Activated CD4-positive, alpha-beta T cell treated with anti-CD3 and anti-CD28 coated beads, Interleukin-2, amount 10 ng/mL, durations not matched to agents 7 days and 5 days (primary cell): ENCODE data around the gene EMILIN3. TPM values are rescaled to one million over a fixed set of nuclear protein-coding genes. Genes with fewer than 3 reads are reported as not detected.

Experiments
- CTCF ChIA-PET: fragments of 350-600 bp; sonication (Branson Sonifier 250); formaldehyde crosslinking; loops from one replicate; lab custom pipeline; 2021; ENCODE audit warnings: antibody characterized with exemption; lab: Charles Lee
- POLR2A ChIA-PET: fragments of 350-600 bp; sonication (Branson Sonifier 250); formaldehyde crosslinking; loops from one replicate; lab custom pipeline; 2021; ENCODE audit warnings: antibody characterized with exemption; lab: Charles Lee
- DNase-seq: peaks from one replicate; pipeline ENCODE4 v3.0.0-alpha.2; 2020
- H3K27ac Mint-ChIP-seq: one replicate; pipeline ENCODE4 v1.8.0; 2021; ENCODE audit warnings: mild to moderate bottlenecking, moderate library complexity, mixed read lengths
- H3K27me3 Mint-ChIP-seq: one replicate; pipeline ENCODE4 v1.8.0; 2021; ENCODE audit warnings: mixed read lengths
- H3K36me3 Mint-ChIP-seq: one replicate; pipeline ENCODE4 v1.8.0; 2021; ENCODE audit warnings: low read depth, mixed read lengths
- H3K4me1 Mint-ChIP-seq: one replicate; pipeline ENCODE4 v1.8.0; 2021; ENCODE audit warnings: mixed read lengths
- H3K4me3 Mint-ChIP-seq: one replicate; pipeline ENCODE4 v1.8.0; 2021; ENCODE audit warnings: mild to moderate bottlenecking, moderate library complexity, mixed read lengths
- H3K9me3 Mint-ChIP-seq: one replicate; pipeline ENCODE4 v1.8.0; 2021; ENCODE audit warnings: mixed read lengths
- total RNA-seq, 2 experiments: library from RNA; stranded (reverse); gene quantifications; one replicate each; pipeline ENCODE4 v1.2.3, GENCODE V29; 2021

The EMILIN3 gene
- total RNA-seq, 2 experiments from 2014 or later, result not detected

GRCh38 chr20:41365777-41366545 lies 657 bp downstream of the EMILIN3 start:
- Mint-ChIP-seq H3K4me3 (no peak overlapping the region), H3K27me3 (peaks cover 35% of the 10 kb centered on the region), H3K36me3 (no peaks in the 10 kb centered on the region), H3K4me1 (peaks cover 2% of the 10 kb centered on the region), H3K27ac (no peak overlapping the region), H3K9me3 (no peaks in the 10 kb centered on the region)
- ChIA-PET CTCF (no interaction called here), POLR2A (no interaction called here)
- DNase-seq, result no peak

- Mint-ChIP-seq H3K27me3 (peaks cover 35% of the 10 kb centered on the region), H3K9me3 (no peaks in the 10 kb centered on the region), H3K27ac (no peak overlapping the region), H3K4me3 (no peak overlapping the region), H3K36me3 (no peaks in the 10 kb centered on the region), H3K4me1 (peaks cover 2% of the 10 kb centered on the region)
- ChIA-PET POLR2A (no interaction called here), CTCF (no interaction called here)
- no peak for DNase-seq
Observed at GRCh38 chr20:41364967-41365765, 1.5 kb downstream of the EMILIN3 start.

- DNase-seq, result no peak
- Mint-ChIP-seq H3K27me3 (peaks cover 30% of the 10 kb centered on the region), H3K4me3 (no peak overlapping the region), H3K27ac (no peak overlapping the region), H3K4me1 (peaks cover 2% of the 10 kb centered on the region), H3K9me3 (no peaks in the 10 kb centered on the region), H3K36me3 (no peaks in the 10 kb centered on the region)
- ChIA-PET POLR2A (no interaction called here), CTCF (no interaction called here)
Observed at GRCh38 chr20:41364236-41364855, 2.3 kb downstream of the EMILIN3 start.

GRCh38 chr20:41363601-41364000 lies 3.0 kb downstream of the EMILIN3 start:
- Mint-ChIP-seq H3K27ac (no peak overlapping the region), H3K36me3 (no peaks in the 10 kb centered on the region), H3K4me1 (peaks cover 2% of the 10 kb centered on the region), H3K4me3 (no peak overlapping the region), H3K27me3 (peaks cover 26% of the 10 kb centered on the region), H3K9me3 (no peaks in the 10 kb centered on the region)
- DNase-seq, result no peak
- POLR2A ChIA-PET, result no interaction called here
- CTCF ChIA-PET, result no interaction called here

- Mint-ChIP-seq H3K4me1 (peaks cover 2% of the 10 kb centered on the region), H3K36me3 (no peaks in the 10 kb centered on the region), H3K4me3 (no peak overlapping the region), H3K27me3 (peaks cover 21% of the 10 kb centered on the region), H3K9me3 (no peaks in the 10 kb centered on the region), H3K27ac (no peak overlapping the region)
- DNase-seq, result no peak
- CTCF ChIA-PET, result no interaction called here
- POLR2A ChIA-PET, result no interaction called here
Observed at GRCh38 chr20:41362748-41363140, 3.9 kb downstream of the EMILIN3 start.

GRCh38 chr20:41361757-41362747 lies 4.6 kb downstream of the EMILIN3 start:
- ChIA-PET CTCF (no interaction called here), POLR2A (no interaction called here)
- H3K27me3 Mint-ChIP-seq, result peaks cover 14% of the 10 kb centered on the region
- no peaks in the 10 kb centered on the region for H3K4me1 Mint-ChIP-seq
- H3K27ac Mint-ChIP-seq, result no peak overlapping the region
- H3K9me3 Mint-ChIP-seq, result no peaks in the 10 kb centered on the region
- H3K36me3 Mint-ChIP-seq, result no peaks in the 10 kb centered on the region
- H3K4me3 Mint-ChIP-seq, result no peak overlapping the region
- DNase-seq, result no peak

GRCh38 chr20:41360831-41361756 lies 5.5 kb downstream of the EMILIN3 start:
- DNase-seq, result no peak
- no peaks in the 10 kb centered on the region for H3K9me3 Mint-ChIP-seq
- H3K4me3 Mint-ChIP-seq, result no peak overlapping the region
- no peaks in the 10 kb centered on the region for H3K36me3 Mint-ChIP-seq
- ChIA-PET CTCF (no interaction called here), POLR2A (no interaction called here)
- no peak overlapping the region for H3K27ac Mint-ChIP-seq
- H3K4me1 Mint-ChIP-seq, result no peaks in the 10 kb centered on the region
- H3K27me3 Mint-ChIP-seq, result peaks cover 12% of the 10 kb centered on the region

GRCh38 chr20:41359541-41360011 lies 7.0 kb downstream of the EMILIN3 start:
- Mint-ChIP-seq H3K27me3 (peaks cover 2% of the 10 kb centered on the region), H3K27ac (no peak overlapping the region), H3K9me3 (no peaks in the 10 kb centered on the region), H3K4me3 (no peak overlapping the region), H3K36me3 (no peaks in the 10 kb centered on the region), H3K4me1 (no peaks in the 10 kb centered on the region)
- CTCF ChIA-PET, result no interaction called here
- no peak for DNase-seq
- POLR2A ChIA-PET, result no interaction called here

GRCh38 chr20:41358717-41359116 lies 7.9 kb downstream of the EMILIN3 start:
- CTCF ChIA-PET, result no interaction called here
- H3K4me1 Mint-ChIP-seq, result no peaks in the 10 kb centered on the region
- H3K36me3 Mint-ChIP-seq, result no peaks in the 10 kb centered on the region
- H3K27me3 Mint-ChIP-seq, result no peaks in the 10 kb centered on the region
- no peak overlapping the region for H3K27ac Mint-ChIP-seq
- H3K4me3 Mint-ChIP-seq, result no peak overlapping the region
- POLR2A ChIA-PET, result no interaction called here
- H3K9me3 Mint-ChIP-seq, result no peaks in the 10 kb centered on the region
- DNase-seq, result no peak

GRCh38 chr20:41358230-41358629 lies 8.4 kb downstream of the EMILIN3 start:
- DNase-seq, result no peak
- no peaks in the 10 kb centered on the region for H3K9me3 Mint-ChIP-seq
- no peaks in the 10 kb centered on the region for H3K27me3 Mint-ChIP-seq
- H3K4me1 Mint-ChIP-seq, result no peaks in the 10 kb centered on the region
- no peaks in the 10 kb centered on the region for H3K36me3 Mint-ChIP-seq
- ChIA-PET CTCF (no interaction called here), POLR2A (no interaction called here)
- H3K4me3 Mint-ChIP-seq, result no peak overlapping the region
- H3K27ac Mint-ChIP-seq, result peak overlapping the region; percentile 31

GRCh38 chr20:41357424-41358163 lies 9.0 kb downstream of the EMILIN3 start:
- CTCF ChIA-PET, result interaction anchor here (0.6 kb wide), 1 partner anchor 13 kb away, joined by 3 read pairs; no protein-coding TSS in a partner anchor
- no peaks in the 10 kb centered on the region for H3K27me3 Mint-ChIP-seq
- POLR2A ChIA-PET, result no interaction called here
- H3K36me3 Mint-ChIP-seq, result no peaks in the 10 kb centered on the region
- H3K9me3 Mint-ChIP-seq, result no peaks in the 10 kb centered on the region
- no peaks in the 10 kb centered on the region for H3K4me1 Mint-ChIP-seq
- no peak overlapping the region for H3K4me3 Mint-ChIP-seq
- no peak for DNase-seq
- no peak overlapping the region for H3K27ac Mint-ChIP-seq
